ENCODE data around the gene EED.

DNA sequence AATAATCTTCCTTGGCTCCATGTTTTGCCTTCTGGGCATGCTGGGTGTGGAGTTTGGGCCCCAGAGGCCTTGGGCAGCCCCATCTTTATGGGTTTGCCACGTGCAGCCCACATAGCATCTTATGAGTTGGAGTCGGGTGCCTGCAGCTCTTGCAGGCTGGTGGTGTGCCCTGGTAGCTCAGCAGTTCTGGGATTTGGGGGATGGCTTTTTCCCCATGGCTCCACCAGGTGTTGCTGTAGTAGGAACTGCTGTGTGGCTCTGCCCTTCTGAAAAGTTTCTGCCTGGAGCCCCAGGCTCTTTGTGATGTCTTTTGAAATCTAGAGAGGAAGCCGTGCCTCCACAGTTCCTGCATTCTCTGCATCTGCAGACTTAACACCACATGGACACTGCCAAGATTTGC is 16.8 kb downstream of the EED start:
- TF ChIP-seq, protein P1, sequence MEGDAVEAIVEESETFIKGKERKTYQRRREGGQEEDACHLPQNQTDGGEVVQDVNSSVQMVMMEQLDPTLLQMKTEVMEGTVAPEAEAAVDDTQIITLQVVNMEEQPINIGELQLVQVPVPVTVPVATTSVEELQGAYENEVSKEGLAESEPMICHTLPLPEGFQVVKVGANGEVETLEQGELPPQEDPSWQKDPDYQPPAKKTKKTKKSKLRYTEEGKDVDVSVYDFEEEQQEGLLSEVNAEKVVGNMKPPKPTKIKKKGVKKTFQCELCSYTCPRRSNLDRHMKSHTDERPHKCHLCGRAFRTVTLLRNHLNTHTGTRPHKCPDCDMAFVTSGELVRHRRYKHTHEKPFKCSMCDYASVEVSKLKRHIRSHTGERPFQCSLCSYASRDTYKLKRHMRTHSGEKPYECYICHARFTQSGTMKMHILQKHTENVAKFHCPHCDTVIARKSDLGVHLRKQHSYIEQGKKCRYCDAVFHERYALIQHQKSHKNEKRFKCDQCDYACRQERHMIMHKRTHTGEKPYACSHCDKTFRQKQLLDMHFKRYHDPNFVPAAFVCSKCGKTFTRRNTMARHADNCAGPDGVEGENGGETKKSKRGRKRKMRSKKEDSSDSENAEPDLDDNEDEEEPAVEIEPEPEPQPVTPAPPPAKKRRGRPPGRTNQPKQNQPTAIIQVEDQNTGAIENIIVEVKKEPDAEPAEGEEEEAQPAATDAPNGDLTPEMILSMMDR (IDR thresholded peaks at IDR 0.05) = no peak
- TF ChIP-seq POLR2A (IDR thresholded peaks at IDR 0.05) = no peak

Measured in vagina (tissue), 2 donors.